ENCODE data around the gene TSKU. TPM values are rescaled to one million over a fixed set of nuclear protein-coding genes. Genes with fewer than 3 reads are reported as not detected.

The TSKU gene
- total RNA-seq, 1 experiment from 2014 or later = 40.6 TPM

DNA sequence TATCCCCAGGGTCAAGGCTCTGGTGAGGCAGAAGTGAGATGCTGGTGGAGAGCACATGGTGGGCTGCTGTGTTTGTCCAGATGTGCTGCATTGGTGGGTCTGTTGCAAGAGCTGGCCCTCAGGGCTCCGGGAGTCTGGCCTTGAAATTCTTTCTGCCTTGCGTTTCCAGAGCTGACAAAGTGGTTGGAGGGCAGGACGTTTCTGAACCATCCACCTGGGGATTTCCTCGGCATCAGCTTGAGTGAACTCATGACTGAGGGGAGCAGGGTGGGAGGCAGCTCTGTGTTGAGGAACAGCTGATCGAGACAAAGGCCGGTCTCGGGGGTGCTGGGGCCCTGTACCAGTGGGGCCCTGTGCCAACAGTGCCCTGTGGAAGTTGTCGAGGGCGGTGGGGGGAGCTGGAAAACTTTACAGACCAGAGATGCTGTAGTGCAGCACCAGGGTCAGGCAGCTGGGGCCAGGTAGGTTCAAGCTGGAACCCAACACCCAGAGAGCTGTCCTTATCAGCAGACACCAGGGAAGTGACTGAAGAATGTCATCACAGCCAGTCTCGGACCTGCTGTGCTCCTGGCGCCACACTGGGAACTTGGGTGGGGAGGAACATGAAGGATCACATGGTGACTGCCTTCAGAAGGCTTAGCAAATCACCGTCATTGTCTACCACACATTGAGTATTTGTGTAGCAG lies 4.9 kb downstream of the TSKU start:
- Mint-ChIP-seq H3K4me1 (ENCODE audit: low read depth, unreplicated experiment) (peaks cover 48% of the 10 kb centered on the region), H3K27me3 (ENCODE audit: insufficient read depth, unreplicated experiment) (no peaks in the 10 kb centered on the region), H3K4me3 (ENCODE audit: unreplicated experiment) (no peak overlapping the region), H3K9me3 (ENCODE audit: unreplicated experiment) (peaks cover 10% of the 10 kb centered on the region), H3K27ac (ENCODE audit: unreplicated experiment) (peak overlapping the region; percentile 62), H3K36me3 (ENCODE audit: insufficient read depth, unreplicated experiment) (peaks cover 23% of the 10 kb centered on the region)
- DNase-seq = peak; percentile 44 to 60
- TF ChIP-seq, protein P1, sequence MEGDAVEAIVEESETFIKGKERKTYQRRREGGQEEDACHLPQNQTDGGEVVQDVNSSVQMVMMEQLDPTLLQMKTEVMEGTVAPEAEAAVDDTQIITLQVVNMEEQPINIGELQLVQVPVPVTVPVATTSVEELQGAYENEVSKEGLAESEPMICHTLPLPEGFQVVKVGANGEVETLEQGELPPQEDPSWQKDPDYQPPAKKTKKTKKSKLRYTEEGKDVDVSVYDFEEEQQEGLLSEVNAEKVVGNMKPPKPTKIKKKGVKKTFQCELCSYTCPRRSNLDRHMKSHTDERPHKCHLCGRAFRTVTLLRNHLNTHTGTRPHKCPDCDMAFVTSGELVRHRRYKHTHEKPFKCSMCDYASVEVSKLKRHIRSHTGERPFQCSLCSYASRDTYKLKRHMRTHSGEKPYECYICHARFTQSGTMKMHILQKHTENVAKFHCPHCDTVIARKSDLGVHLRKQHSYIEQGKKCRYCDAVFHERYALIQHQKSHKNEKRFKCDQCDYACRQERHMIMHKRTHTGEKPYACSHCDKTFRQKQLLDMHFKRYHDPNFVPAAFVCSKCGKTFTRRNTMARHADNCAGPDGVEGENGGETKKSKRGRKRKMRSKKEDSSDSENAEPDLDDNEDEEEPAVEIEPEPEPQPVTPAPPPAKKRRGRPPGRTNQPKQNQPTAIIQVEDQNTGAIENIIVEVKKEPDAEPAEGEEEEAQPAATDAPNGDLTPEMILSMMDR (IDR thresholded peaks at IDR 0.05; ENCODE audit: insufficient read depth in 1 of 2, low read depth in 1 of 2, low read length in 1 of 2, severe bottlenecking in 1 of 2, unreplicated experiment in 1 of 2) = no peak
- no TSS peak for BruUV-seq (replicated peaks)
- no peaks in the 10 kb centered on the region for H3K27me3 ChIP-seq (replicated peaks; ENCODE audit: control insufficient read depth, insufficient read depth, low read length)
- CTCF ChIA-PET = interaction anchor here (1.3 kb wide), 1 partner anchor 54 kb away, joined by 6 read pairs; no protein-coding TSS in a partner anchor
- H3K9me3 ChIP-seq = peaks cover 21% of the 10 kb centered on the region
- POLR2A ChIA-PET = no interaction called here
- intact Hi-C loops (cut with micrococcal nuclease; ENCODE audit: unreplicated experiment) = no loop called here
- H3K4me3 ChIP-seq (ENCODE audit: low read depth, low read length) = no peak overlapping the region
- peaks cover 10% of the 10 kb centered on the region for H3K36me3 ChIP-seq (ENCODE audit: control insufficient read depth, insufficient read depth, low read length)
- peaks cover 32% of the 10 kb centered on the region for H3K4me1 ChIP-seq

DNA sequence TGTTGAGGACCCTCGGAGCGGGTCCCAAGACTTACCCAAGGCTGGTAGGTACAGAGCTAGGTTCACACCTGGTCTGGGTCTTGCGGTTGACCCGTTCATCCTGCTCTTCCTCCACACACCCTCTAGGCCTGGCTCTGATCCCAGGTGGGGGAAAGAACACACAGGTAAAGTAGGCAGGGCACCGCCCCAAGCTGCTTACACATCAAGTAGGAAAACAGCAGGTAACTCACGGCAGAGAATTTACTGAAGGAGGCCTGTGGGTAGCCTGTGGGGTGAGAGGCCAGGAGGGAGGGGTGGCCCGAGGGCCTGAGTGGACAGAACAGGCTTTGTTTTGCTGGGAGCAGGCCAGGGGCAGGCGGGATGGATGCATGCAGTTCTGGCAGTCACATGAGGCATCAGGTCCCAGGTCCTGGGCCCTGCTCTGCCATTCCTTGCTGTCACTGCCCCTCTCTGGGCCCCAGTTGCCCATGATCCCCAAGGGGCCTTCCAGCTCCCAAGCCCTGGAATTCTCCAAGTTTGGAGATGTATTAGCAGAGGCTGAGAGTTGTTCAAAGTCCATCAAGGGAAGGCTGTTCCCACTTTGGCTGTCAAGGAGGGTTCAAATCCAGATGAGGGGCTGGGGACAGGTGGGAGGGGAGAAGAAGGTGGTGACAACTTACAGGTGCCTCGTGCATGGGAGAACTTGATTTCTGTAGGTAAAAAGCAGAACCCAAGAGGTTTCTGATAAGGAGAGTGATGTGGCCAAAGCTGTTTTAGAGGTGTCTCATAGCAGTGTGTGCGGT lies 5.7 kb downstream of the TSKU start:
- Mint-ChIP-seq H3K4me3 (ENCODE audit: unreplicated experiment) (no peak overlapping the region), H3K27ac (ENCODE audit: unreplicated experiment) (peak overlapping the region; percentile 62), H3K27me3 (ENCODE audit: insufficient read depth, unreplicated experiment) (no peaks in the 10 kb centered on the region), H3K4me1 (ENCODE audit: low read depth, unreplicated experiment) (peaks cover 48% of the 10 kb centered on the region), H3K9me3 (ENCODE audit: unreplicated experiment) (peaks cover 10% of the 10 kb centered on the region), H3K36me3 (ENCODE audit: insufficient read depth, unreplicated experiment) (peaks cover 23% of the 10 kb centered on the region)
- CTCF ChIA-PET = interaction anchor here (1.3 kb wide), 1 partner anchor 55 kb away, joined by 6 read pairs; no protein-coding TSS in a partner anchor
- Histone ChIP-seq H3K4me3 (ENCODE audit: low read depth, low read length) (no peak overlapping the region), H3K36me3 (ENCODE audit: control insufficient read depth, insufficient read depth, low read length) (peaks cover 10% of the 10 kb centered on the region), H3K9me3 (peaks cover 21% of the 10 kb centered on the region), H3K4me1 (peaks cover 32% of the 10 kb centered on the region), H3K27me3 (replicated peaks; ENCODE audit: control insufficient read depth, insufficient read depth, low read length) (no peaks in the 10 kb centered on the region)
- BruUV-seq (replicated peaks) = no TSS peak
- POLR2A ChIA-PET = no interaction called here
- intact Hi-C loops (cut with micrococcal nuclease; ENCODE audit: unreplicated experiment) = no loop called here
- TF ChIP-seq, protein P1 (IDR thresholded peaks at IDR 0.05; ENCODE audit: insufficient read depth in 1 of 2, low read depth in 1 of 2, low read length in 1 of 2, severe bottlenecking in 1 of 2, unreplicated experiment in 1 of 2) = no peak
- DNase-seq = peak; percentile 61 to 74

DNA sequence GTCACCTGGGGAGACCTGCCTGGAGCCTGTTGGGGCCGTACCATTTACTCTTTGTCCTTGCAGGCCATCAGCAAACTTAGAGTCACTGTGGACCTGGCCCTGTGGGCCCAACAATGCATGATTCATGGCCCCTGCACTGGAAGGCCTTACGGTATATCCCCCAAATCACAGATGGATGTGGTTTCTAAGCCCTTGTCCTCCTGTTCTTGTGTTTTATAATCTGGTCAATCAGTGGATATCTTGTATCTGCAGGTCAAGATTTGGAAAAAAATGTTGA lies 6.2 kb downstream of the TSKU start:
- no peak overlapping the region for H3K27ac Mint-ChIP-seq (ENCODE audit: unreplicated experiment)
- POLR2A ChIA-PET = no interaction called here
- CTCF ChIA-PET = no interaction called here

More for the DNA sequence above, 6.2 kb downstream of the TSKU start:
- H3K36me3 Mint-ChIP-seq (ENCODE audit: insufficient read depth, unreplicated experiment) = peaks cover 23% of the 10 kb centered on the region
- no peak overlapping the region for H3K4me3 Mint-ChIP-seq (ENCODE audit: unreplicated experiment)
- no peaks in the 10 kb centered on the region for H3K27me3 Mint-ChIP-seq (ENCODE audit: insufficient read depth, unreplicated experiment)
- Histone ChIP-seq H3K9me3 (peaks cover 21% of the 10 kb centered on the region), H3K4me3 (ENCODE audit: low read depth, low read length) (no peak overlapping the region), H3K27me3 (replicated peaks; ENCODE audit: control insufficient read depth, insufficient read depth, low read length) (no peaks in the 10 kb centered on the region), H3K4me1 (peaks cover 32% of the 10 kb centered on the region), H3K36me3 (ENCODE audit: control insufficient read depth, insufficient read depth, low read length) (peaks cover 10% of the 10 kb centered on the region)
- no TSS peak for BruUV-seq (replicated peaks)
- peaks cover 10% of the 10 kb centered on the region for H3K9me3 Mint-ChIP-seq (ENCODE audit: unreplicated experiment)
- TF ChIP-seq, protein P1 (IDR thresholded peaks at IDR 0.05; ENCODE audit: insufficient read depth in 1 of 2, low read depth in 1 of 2, low read length in 1 of 2, severe bottlenecking in 1 of 2, unreplicated experiment in 1 of 2) = no peak
- DNase-seq = no peak
- H3K4me1 Mint-ChIP-seq (ENCODE audit: low read depth, unreplicated experiment) = peaks cover 48% of the 10 kb centered on the region
- intact Hi-C loops (cut with micrococcal nuclease; ENCODE audit: unreplicated experiment) = no loop called here

All from Caco-2 (cell line).